ENCODE results near the gene ZNF609. TPM values are rescaled to one million over a fixed set of nuclear protein-coding genes. Genes with fewer than 3 reads are reported as not detected.

Gene ZNF609
- total RNA-seq, 5 donors from 2014 or later (not counting 1 experiment from before 2014, with no cell fraction given): 52.7 to 81.8 (median 59.3) TPM

GRCh38 chr15:64717735-64718495, 257.5 kb downstream of the ZNF609 start:
- Histone ChIP-seq H3K36me3 (ENCODE audit: control insufficient read depth in 2 of 2, extremely low read depth in 1 of 2, insufficient read depth in 1 of 2, low read length in 1 of 2) (no peaks in the 10 kb centered on the region), H3K27ac (ENCODE audit: low read length) (peak overlapping the region; percentile 20), H3K4me3 (ENCODE audit: control insufficient read depth in 1 of 2, extremely low read depth in 1 of 2, low read length in 1 of 2) (no peak overlapping the region), H3K9me3 (no peaks in the 10 kb centered on the region), H3K27me3 (replicated peaks in 1 of 2; ENCODE audit: control insufficient read depth in 2 of 2, extremely low read depth in 1 of 2, insufficient read depth in 2 of 2, low read length in 1 of 2) (no peaks in the 10 kb centered on the region), H3K4me1 (ENCODE audit: control insufficient read depth in 1 of 2, extremely low read depth in 1 of 2, insufficient read depth in 2 of 2, low read length in 2 of 2) (peaks cover 12 to 20% of the 10 kb centered on the region in 2 experiments)
- Mint-ChIP-seq H3K4me1 (peaks cover 15 to 19% (median 16%) of the 10 kb centered on the region in 3 donors), H3K4me3 (peak overlapping the region in 1 of 3 donors; percentile 48), H3K27ac (peak overlapping the region; percentile 74 to 77), H3K36me3 (no peaks in the 10 kb centered on the region), H3K27me3 (no peaks in the 10 kb centered on the region), H3K9me3 (no peaks in the 10 kb centered on the region)
- CTCF ChIA-PET: interaction anchor here in 1 of 2 donors (0.9 to 2.6 kb wide), 2 partner anchors 10 to 11 kb away, joined by 3 to 10 read pairs; no protein-coding TSS in a partner anchor
- WGBS (ENCODE audit: insufficient coverage): 62% methylated on average over 12 of the region's 18 CpGs
- peak; percentile 80 to 90 (median 84) for ATAC-seq (replicated peaks in 1 of 4)
- POLR2A ChIA-PET: no interaction called here
- peak in 13 of 35 experiments; percentile 9 to 43 (median 22) for DNase-seq

GRCh38 chr15:64720188-64720587, 259.8 kb downstream of the ZNF609 start:
- no peak for ATAC-seq (replicated peaks in 1 of 4)
- DNase-seq: no peak
- Mint-ChIP-seq H3K4me1 (peaks cover 15 to 19% (median 16%) of the 10 kb centered on the region in 3 donors), H3K4me3 (no peak overlapping the region), H3K27ac (no peak overlapping the region), H3K9me3 (no peaks in the 10 kb centered on the region), H3K36me3 (no peaks in the 10 kb centered on the region), H3K27me3 (no peaks in the 10 kb centered on the region)
- WGBS (ENCODE audit: insufficient coverage): 90% methylated on average over 2 of the region's 3 CpGs
- peaks cover 0 to 3% of the 10 kb centered on the region in 2 experiments for H3K27me3 ChIP-seq (replicated peaks in 1 of 2; ENCODE audit: control insufficient read depth in 2 of 2, extremely low read depth in 1 of 2, insufficient read depth in 2 of 2, low read length in 1 of 2)
- ChIA-PET POLR2A (interaction anchor here (0.6 to 0.7 kb wide), 3 partner anchors 15 to 310 kb away, joined by 3 to 7 read pairs (median 5); no protein-coding TSS in a partner anchor), CTCF (interaction anchor here (0.6 to 1.2 kb wide), 11 partner anchors 32 to 1550 kb away, joined by 3 to 9 read pairs (median 4); partner anchors contain the start of gene SLC51B (in 1 of the 2))
- H3K27ac ChIP-seq (ENCODE audit: low read length): no peak overlapping the region
- H3K4me3 ChIP-seq (ENCODE audit: control insufficient read depth in 1 of 2, extremely low read depth in 1 of 2, low read length in 1 of 2): no peak overlapping the region
- no peaks in the 10 kb centered on the region for H3K36me3 ChIP-seq (ENCODE audit: control insufficient read depth in 2 of 2, extremely low read depth in 1 of 2, insufficient read depth in 1 of 2, low read length in 1 of 2)
- no peaks in the 10 kb centered on the region for H3K9me3 ChIP-seq
- H3K4me1 ChIP-seq (ENCODE audit: control insufficient read depth in 1 of 2, extremely low read depth in 1 of 2, insufficient read depth in 2 of 2, low read length in 2 of 2): peaks cover 12 to 20% of the 10 kb centered on the region in 2 experiments

- Mint-ChIP-seq H3K9me3 (no peaks in the 10 kb centered on the region), H3K4me1 (peaks cover 8 to 13% (median 11%) of the 10 kb centered on the region in 3 donors), H3K36me3 (no peaks in the 10 kb centered on the region), H3K27me3 (peaks cover 0 to 3% of the 10 kb centered on the region in 2 donors), H3K4me3 (no peak overlapping the region), H3K27ac (no peak overlapping the region)
- CTCF ChIA-PET: interaction anchor here (0.6 to 4.8 kb wide), 7 partner anchors 9 to 1388 kb away, joined by 3 to 18 read pairs (median 3); no protein-coding TSS in a partner anchor
- Histone ChIP-seq H3K36me3 (ENCODE audit: control insufficient read depth in 2 of 2, extremely low read depth in 1 of 2, insufficient read depth in 1 of 2, low read length in 1 of 2) (no peaks in the 10 kb centered on the region), H3K9me3 (no peaks in the 10 kb centered on the region), H3K27ac (ENCODE audit: low read length) (no peak overlapping the region), H3K4me3 (ENCODE audit: control insufficient read depth in 1 of 2, extremely low read depth in 1 of 2, low read length in 1 of 2) (no peak overlapping the region), H3K27me3 (replicated peaks in 1 of 2; ENCODE audit: control insufficient read depth in 2 of 2, extremely low read depth in 1 of 2, insufficient read depth in 2 of 2, low read length in 1 of 2) (peaks cover 0 to 26% of the 10 kb centered on the region in 2 experiments), H3K4me1 (ENCODE audit: control insufficient read depth in 1 of 2, extremely low read depth in 1 of 2, insufficient read depth in 2 of 2, low read length in 2 of 2) (peaks cover 0 to 10% of the 10 kb centered on the region in 2 experiments)
- no peak for ATAC-seq (replicated peaks in 1 of 4)
- WGBS (ENCODE audit: insufficient coverage): 78% methylated on average over 4 of the region's 5 CpGs
- POLR2A ChIA-PET: no interaction called here
- DNase-seq: no peak
Measured at GRCh38 chr15:64730151-64730550, 269.8 kb downstream of the ZNF609 start.

GRCh38 chr15:64731012-64731804, 270.8 kb downstream of the ZNF609 start:
- no peaks in the 10 kb centered on the region for H3K36me3 ChIP-seq (ENCODE audit: control insufficient read depth in 2 of 2, extremely low read depth in 1 of 2, insufficient read depth in 1 of 2, low read length in 1 of 2)
- 26% methylated on average over 16 of the region's 16 CpGs for WGBS (ENCODE audit: insufficient coverage)
- peaks cover 0 to 10% of the 10 kb centered on the region in 2 experiments for H3K4me1 ChIP-seq (ENCODE audit: control insufficient read depth in 1 of 2, extremely low read depth in 1 of 2, insufficient read depth in 2 of 2, low read length in 2 of 2)
- DNase-seq (peak; percentile 53 to 91 (median 80)), ATAC-seq (replicated peaks in 1 of 4) (peak; percentile 75 to 88 (median 86))
- Mint-ChIP-seq H3K27ac (no peak overlapping the region), H3K27me3 (peaks cover 0 to 3% of the 10 kb centered on the region in 2 donors), H3K36me3 (no peaks in the 10 kb centered on the region), H3K4me3 (no peak overlapping the region), H3K4me1 (peaks cover 8 to 13% (median 11%) of the 10 kb centered on the region in 3 donors), H3K9me3 (no peaks in the 10 kb centered on the region)
- peaks cover 0 to 26% of the 10 kb centered on the region in 2 experiments for H3K27me3 ChIP-seq (replicated peaks in 1 of 2; ENCODE audit: control insufficient read depth in 2 of 2, extremely low read depth in 1 of 2, insufficient read depth in 2 of 2, low read length in 1 of 2)
- no peaks in the 10 kb centered on the region for H3K9me3 ChIP-seq
- ChIA-PET CTCF (interaction anchor here (0.5 to 4.8 kb wide), 12 partner anchors 14 to 1387 kb away, joined by 3 to 18 read pairs (median 4); partner anchors contain the start of gene ANKDD1A (in 1 of the 2)), POLR2A (interaction anchor here in 1 of 2 donors (0.6 kb wide), 1 partner anchor 104 kb away, joined by 13 read pairs; no protein-coding TSS in a partner anchor)
- no peak overlapping the region for H3K4me3 ChIP-seq (ENCODE audit: control insufficient read depth in 1 of 2, extremely low read depth in 1 of 2, low read length in 1 of 2)
- H3K27ac ChIP-seq (ENCODE audit: low read length): no peak overlapping the region

GRCh38 chr15:64731805-64732151, 271.4 kb downstream of the ZNF609 start:
- ATAC-seq (replicated peaks in 1 of 4) (no peak), DNase-seq (no peak)
- H3K36me3 Mint-ChIP-seq: no peaks in the 10 kb centered on the region
- CTCF ChIA-PET: interaction anchor here in 1 of 2 donors (1.1 to 4.8 kb wide), 4 partner anchors 45 to 383 kb away, joined by 3 to 18 read pairs (median 4); no protein-coding TSS in a partner anchor
- peaks cover 0 to 3% of the 10 kb centered on the region in 2 donors for H3K27me3 Mint-ChIP-seq
- Histone ChIP-seq H3K36me3 (ENCODE audit: control insufficient read depth in 2 of 2, extremely low read depth in 1 of 2, insufficient read depth in 1 of 2, low read length in 1 of 2) (no peaks in the 10 kb centered on the region), H3K4me3 (ENCODE audit: control insufficient read depth in 1 of 2, extremely low read depth in 1 of 2, low read length in 1 of 2) (no peak overlapping the region), H3K27ac (ENCODE audit: low read length) (no peak overlapping the region), H3K9me3 (no peaks in the 10 kb centered on the region), H3K27me3 (replicated peaks in 1 of 2; ENCODE audit: control insufficient read depth in 2 of 2, extremely low read depth in 1 of 2, insufficient read depth in 2 of 2, low read length in 1 of 2) (peaks cover 0 to 30% of the 10 kb centered on the region in 2 experiments), H3K4me1 (ENCODE audit: control insufficient read depth in 1 of 2, extremely low read depth in 1 of 2, insufficient read depth in 2 of 2, low read length in 2 of 2) (peaks cover 0 to 10% of the 10 kb centered on the region in 2 experiments)
- POLR2A ChIA-PET: no interaction called here
- H3K27ac Mint-ChIP-seq: no peak overlapping the region
- H3K4me1 Mint-ChIP-seq: peaks cover 8 to 13% (median 11%) of the 10 kb centered on the region in 3 donors
- no peak overlapping the region for H3K4me3 Mint-ChIP-seq
- no peaks in the 10 kb centered on the region for H3K9me3 Mint-ChIP-seq
- 75% methylated on average over 4 of the region's 9 CpGs for WGBS (ENCODE audit: insufficient coverage)
